CD14-positive monocyte (primary cell): ENCODE measurements around the gene DUS1L. TPM values are rescaled to one million over a fixed set of nuclear protein-coding genes. Genes with fewer than 3 reads are reported as not detected.

Experiments used
- DNase-seq, 3 donors: peaks; one replicate each; pipeline ENCODE4 v3.0.0-alpha.2; 2011 to 2022
- H2AFZ ChIP-seq: 2 replicates; pipeline ENCODE4 v1.6.0; 2012; ENCODE audit warnings: mild to moderate bottlenecking, low read depth, low read length, inconsistent platforms; ENCODE audit not compliant: insufficient read depth, poor library complexity, severe bottlenecking
- H3K27ac ChIP-seq, 2 donors: 1 replicate in 1 of 2; 2 replicates in 1 of 2; pipeline ENCODE4 v1.5.1; 2012 to 2013; ENCODE audit warnings: low read length in 2 of 2, control low read depth in 1 of 2, inconsistent platforms in 1 of 2, low read depth in 1 of 2, mild to moderate bottlenecking in 1 of 2
- H3K27me3 ChIP-seq, 2 donors: one replicate each; pipeline versions ENCODE4 v1.6.0 to v1.6.1; 2011 to 2013; ENCODE audit warnings: low read length in 2 of 2; ENCODE audit not compliant: control insufficient read depth in 2 of 2, insufficient read depth in 2 of 2
- H3K36me3 ChIP-seq, 2 donors: replicated peaks in 1 of 2; 1 replicate in 1 of 2; 2 replicates in 1 of 2; pipeline versions ENCODE4 v1.5.1 to v1.6.1; 2012 to 2013; ENCODE audit warnings: low read length in 2 of 2, control low read depth in 1 of 2, inconsistent platforms in 1 of 2, mild to moderate bottlenecking in 1 of 2; ENCODE audit not compliant: insufficient read depth in 2 of 2, control insufficient read depth in 1 of 2
- H3K4me1 ChIP-seq, 2 donors: 1 replicate in 1 of 2; 2 replicates in 1 of 2; pipeline versions ENCODE4 v1.5.1 to v1.6.1; 2012 to 2013; ENCODE audit warnings: low read length in 2 of 2, control low read depth in 1 of 2, inconsistent platforms in 1 of 2, mild to moderate bottlenecking in 1 of 2, moderate library complexity in 1 of 2; ENCODE audit not compliant: insufficient read depth in 2 of 2, control insufficient read depth in 1 of 2
- H3K4me2 ChIP-seq: replicated peaks from 2 replicates; pipeline ENCODE3; 2012; ENCODE audit warnings: low read length, moderate library complexity, mild to moderate bottlenecking; ENCODE audit not compliant: poor library complexity, severe bottlenecking; ENCODE audit errors: extremely low read depth
- H3K4me3 ChIP-seq, 3 experiments: fragments of 200-600 bp in 1 of 3; sonication (generic) in 1 of 3; replicated peaks in 1 of 3; 1 replicate in 2 of 3; 2 replicates in 1 of 3; pipeline ENCODE4 v1.5.1; 2011 to 2013; ENCODE audit warnings: low read length in 3 of 3, mild to moderate bottlenecking in 3 of 3, control low read depth in 2 of 3, low read depth in 2 of 3, inconsistent platforms in 1 of 3, moderate library complexity in 1 of 3
- H3K79me2 ChIP-seq: 2 replicates; pipeline ENCODE4 v1.6.0; 2012; ENCODE audit warnings: mild to moderate bottlenecking, control low read depth, inconsistent platforms, low read length, moderate library complexity; ENCODE audit not compliant: insufficient read depth
- H3K9ac ChIP-seq: 2 replicates; pipeline ENCODE4 v1.6.0; 2017; ENCODE audit warnings: low read length, mild to moderate bottlenecking; ENCODE audit not compliant: insufficient read depth, poor library complexity, severe bottlenecking
- H3K9me3 ChIP-seq, 2 donors: replicated peaks in 1 of 2; 1 replicate in 1 of 2; 2 replicates in 1 of 2; pipeline versions ENCODE4 v1.5.1 to v1.6.1; 2012 to 2013; ENCODE audit warnings: low read length in 2 of 2, control low read depth in 1 of 2; ENCODE audit not compliant: control insufficient read depth in 1 of 2, insufficient read depth in 1 of 2
- H4K20me1 ChIP-seq: 2 replicates; pipeline ENCODE4 v1.6.0; 2012; ENCODE audit warnings: mild to moderate bottlenecking, low read length, control low read depth, moderate library complexity; ENCODE audit not compliant: insufficient read depth
- H3K27ac Mint-ChIP-seq, 7 donors: one replicate each; pipeline ENCODE4 v1.8.0; 2020; ENCODE audit warnings: mild to moderate bottlenecking in 7 of 7, mixed read lengths in 7 of 7, moderate library complexity in 6 of 7, inconsistent platforms in 2 of 7
- H3K27me3 Mint-ChIP-seq, 3 donors: one replicate each; pipeline ENCODE4 v1.8.0; 2021 to 2022; ENCODE audit warnings: low read depth in 3 of 3, mild to moderate bottlenecking in 3 of 3, mixed read lengths in 3 of 3, moderate library complexity in 3 of 3, inconsistent platforms in 1 of 3
- H3K36me3 Mint-ChIP-seq, 2 donors: one replicate each; pipeline ENCODE4 v1.8.0; 2020; ENCODE audit warnings: mixed read lengths in 2 of 2, inconsistent platforms in 1 of 2, mild to moderate bottlenecking in 1 of 2
- H3K4me1 Mint-ChIP-seq: one replicate; pipeline ENCODE4 v1.8.0; 2020; ENCODE audit warnings: mild to moderate bottlenecking, mixed read lengths
- H3K4me3 Mint-ChIP-seq, 2 donors: one replicate each; pipeline ENCODE4 v1.8.0; 2020; ENCODE audit warnings: mild to moderate bottlenecking in 2 of 2, mixed read lengths in 2 of 2, moderate library complexity in 1 of 2
- H3K9me3 Mint-ChIP-seq, 7 donors: one replicate each; pipeline ENCODE4 v1.8.0; 2020 to 2022; ENCODE audit warnings: mixed read lengths in 7 of 7, mild to moderate bottlenecking in 6 of 7, moderate library complexity in 6 of 7, inconsistent platforms in 2 of 7
- CTCF ChIP-seq: fragments of 200-600 bp; IDR thresholded peaks from one replicate; pipeline ENCODE4 v1.8.0; 2022; ENCODE audit warnings: antibody characterized with exemption, mild to moderate bottlenecking
- WGBS: methylation state at CpG from one replicate; pipeline ENCODE4 v1.1.5; 2013; ENCODE audit warnings: missing lambda C conversion rate; ENCODE audit not compliant: insufficient coverage; 5-methylcytosine and 5-hydroxymethylcytosine counted together
- intact Hi-C, 2 donors: fragments of 100-400 bp; cut with micrococcal nuclease; formaldehyde crosslinking; loops; one replicate each; pipeline versions ENCODE4 v1.15.0 to v1.15.1; 2023
- polyA plus RNA-seq, 3 donors: library from polyadenylated mRNA; depleted of rRNA in 1 of 3; unstranded in 2 of 3; stranded (reverse) in 1 of 3; fragments of 300-500 nt in 2 of 3; fragments of >200 nt in 1 of 3; fragmentation: Illumina TruSeq in 2 of 3; gene quantifications; 1 replicate in 2 of 3; 2 replicates in 1 of 3; pipeline ENCODE4 v1.2.3, GENCODE V29; 2012 to 2021

The DUS1L gene
- polyA plus RNA-seq, 3 donors: 23.9 to 175 (median 47.6) TPM

DNA sequence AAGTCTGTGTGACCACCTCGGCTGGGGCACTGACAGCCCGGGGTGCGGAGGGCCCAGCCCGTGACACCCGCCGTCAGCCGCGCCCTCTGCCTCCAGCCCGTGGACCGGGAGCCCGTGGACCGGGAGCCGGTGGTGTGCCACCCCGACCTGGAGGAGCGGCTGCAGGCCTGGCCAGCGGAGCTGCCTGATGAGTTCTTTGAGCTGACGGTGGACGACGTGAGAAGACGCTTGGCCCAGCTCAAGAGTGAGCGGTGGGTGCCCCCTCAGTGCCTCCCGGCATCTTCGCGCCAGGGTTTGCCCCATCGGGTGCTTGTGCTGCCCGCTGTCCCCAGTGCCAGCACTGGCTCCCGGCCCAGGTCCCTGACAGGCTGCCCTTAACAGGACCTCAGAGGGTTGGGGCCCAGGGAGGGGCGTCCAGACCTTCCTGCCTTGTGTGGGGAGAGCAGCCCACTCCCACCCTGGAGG is 56.6 kb downstream of the DUS1L start:
- H3K27me3 ChIP-seq: no peaks in the 10 kb centered on the region
- Mint-ChIP-seq H3K4me1 (no peaks in the 10 kb centered on the region), H3K36me3 (peaks cover 2 to 17% of the 10 kb centered on the region in 2 donors), H3K9me3 (no peaks in the 10 kb centered on the region), H3K4me3 (no peak overlapping the region), H3K27ac (no peak overlapping the region), H3K27me3 (peaks cover 2 to 4% (median 2%) of the 10 kb centered on the region in 3 donors)
- H3K79me2 ChIP-seq: no peaks in the 10 kb centered on the region
- no peak overlapping the region for H3K4me2 ChIP-seq
- 84% methylated on average over 28 of the region's 28 CpGs for WGBS
- H2AFZ ChIP-seq: no peak overlapping the region
- DNase-seq: no peak
- H3K4me1 ChIP-seq: no peaks in the 10 kb centered on the region
- peaks cover 6% of the 10 kb centered on the region for H4K20me1 ChIP-seq
- peaks cover 9 to 11% of the 10 kb centered on the region in 2 donors for H3K36me3 ChIP-seq
- H3K27ac ChIP-seq: no peak overlapping the region
- no peak for TF ChIP-seq CTCF
- intact Hi-C loops: no loop called here
- H3K4me3 ChIP-seq: no peak overlapping the region
- H3K9ac ChIP-seq: no peak overlapping the region
- no peaks in the 10 kb centered on the region for H3K9me3 ChIP-seq

GRCh38 chr17:82008258-82008940 is 57.2 kb downstream of the DUS1L start:
- H3K4me2 ChIP-seq: no peak overlapping the region
- no peak for TF ChIP-seq CTCF
- no peaks in the 10 kb centered on the region for H3K4me1 ChIP-seq
- H3K79me2 ChIP-seq: no peaks in the 10 kb centered on the region
- H3K36me3 Mint-ChIP-seq: peaks cover 2 to 17% of the 10 kb centered on the region in 2 donors
- no peak overlapping the region for H3K4me3 ChIP-seq
- no peak overlapping the region for H3K27ac ChIP-seq
- no peak overlapping the region for H3K27ac Mint-ChIP-seq
- H3K27me3 Mint-ChIP-seq: peaks cover 2 to 4% (median 2%) of the 10 kb centered on the region in 3 donors
- H3K4me1 Mint-ChIP-seq: no peaks in the 10 kb centered on the region
- H3K9me3 ChIP-seq: no peaks in the 10 kb centered on the region
- H3K27me3 ChIP-seq: no peaks in the 10 kb centered on the region
- peaks cover 9 to 11% of the 10 kb centered on the region in 2 donors for H3K36me3 ChIP-seq
- no peak for DNase-seq
- peaks cover 7% of the 10 kb centered on the region for H4K20me1 ChIP-seq
- H3K4me3 Mint-ChIP-seq: no peak overlapping the region
- WGBS: 99% methylated on average over 16 of the region's 26 CpGs
- intact Hi-C loops: no loop called here
- no peak overlapping the region for H3K9ac ChIP-seq
- no peak overlapping the region for H2AFZ ChIP-seq
- H3K9me3 Mint-ChIP-seq: no peaks in the 10 kb centered on the region

Other genes starting within 250 kb of the DUS1L start
- gene MCRIP1, start 232.5 kb downstream of the DUS1L start, polyA plus RNA-seq: 10 to 100 TPM; 48.4 to 63.0 (median 48.5) TPM
- 1 to 10 TPM in 1 of 3 donors, under 1 TPM in 2; 0.22 to 1.5 (median 0.33) TPM for gene PPP1R27, start 230.8 kb downstream of the DUS1L start, polyA plus RNA-seq
- 100 to 1,000 TPM; 108 to 297 (median 291) TPM for gene P4HB, start 205.3 kb downstream of the DUS1L start, polyA plus RNA-seq
- gene ARHGDIA, start 194.5 kb downstream of the DUS1L start, polyA plus RNA-seq: 100 to 1,000 TPM in 1 of 3 donors, 10 to 100 TPM in 2; 86.3 to 477 (median 97.2) TPM
- gene ALYREF, start 174.2 kb downstream of the DUS1L start, polyA plus RNA-seq: 10 to 100 TPM; 20.2 to 98.1 (median 57.3) TPM
- 100 to 1,000 TPM; 184 to 512 (median 397) TPM for gene ANAPC11, start 174.1 kb downstream of the DUS1L start, polyA plus RNA-seq
- gene NPB, start 163.6 kb downstream of the DUS1L start, polyA plus RNA-seq: under 1 TPM in 2 of 3 donors, not detected in 1; 0.08 to 0.16 TPM
- gene PCYT2, start 154.4 kb downstream of the DUS1L start, polyA plus RNA-seq: 10 to 100 TPM; 10.7 to 14.5 (median 11.0) TPM
- 10 to 100 TPM; 22.5 to 73.5 (median 23.7) TPM for gene SIRT7, start 147.6 kb downstream of the DUS1L start, polyA plus RNA-seq
- gene MAFG, start 138.1 kb downstream of the DUS1L start, polyA plus RNA-seq: 10 to 100 TPM in 1 of 3 donors, 1 to 10 TPM in 2; 7.4 to 66.0 (median 7.6) TPM
- under 1 TPM in 1 of 3 donors, not detected in 2; 0.07 TPM for gene PYCR1, start 128.5 kb downstream of the DUS1L start, polyA plus RNA-seq
- not detected for gene MYADML2, start 118.6 kb downstream of the DUS1L start, polyA plus RNA-seq
- gene NOTUM, start 104.6 kb downstream of the DUS1L start, polyA plus RNA-seq: not detected
- 10 to 100 TPM; 25.5 to 31.9 (median 25.6) TPM for gene ASPSCR1, start 88.2 kb downstream of the DUS1L start, polyA plus RNA-seq
- gene CENPX, start 42.9 kb downstream of the DUS1L start, polyA plus RNA-seq: 10 to 100 TPM; 47.7 to 57.0 (median 55.9) TPM
- gene LRRC45, start 42.5 kb downstream of the DUS1L start, polyA plus RNA-seq: 10 to 100 TPM in 1 of 3 donors, 1 to 10 TPM in 2; 2.6 to 12.2 (median 3.4) TPM
- gene RAC3, start 34.1 kb downstream of the DUS1L start, polyA plus RNA-seq: 1 to 10 TPM in 1 of 3 donors, not detected in 2; 1.8 TPM
- gene DCXR, start 28.1 kb downstream of the DUS1L start, polyA plus RNA-seq: 10 to 100 TPM; 88.8 to 93.1 (median 90.3) TPM
- gene RFNG, start 14.0 kb downstream of the DUS1L start, polyA plus RNA-seq: 10 to 100 TPM in 1 of 3 donors, 1 to 10 TPM in 2; 1.5 to 32.4 (median 4.1) TPM
- gene GPS1, start 13.9 kb downstream of the DUS1L start, polyA plus RNA-seq: 100 to 1,000 TPM; 101 to 130 (median 110) TPM
- gene FASN, start 32.4 kb upstream of the DUS1L start, polyA plus RNA-seq: 1 to 10 TPM in 1 of 3 donors, under 1 TPM in 2; 0.08 to 8.4 (median 0.13) TPM
- gene CCDC57, start 147.0 kb upstream of the DUS1L start, polyA plus RNA-seq: 10 to 100 TPM; 17.1 to 43.8 (median 20.1) TPM
- 100 to 1,000 TPM in 1 of 3 donors, 10 to 100 TPM in 2; 26.3 to 103 (median 35.3) TPM for gene SLC16A3, start 163.2 kb upstream of the DUS1L start, polyA plus RNA-seq
- gene CSNK1D, start 207.9 kb upstream of the DUS1L start, polyA plus RNA-seq: 100 to 1,000 TPM in 1 of 3 donors, 10 to 100 TPM in 2; 47.0 to 299 (median 60.9) TPM